HG02970 (cell line): ENCODE results near the gene PTPN13.

Source experiments
- ATAC-seq: cut with Tn5 transposase; IDR thresholded peaks from one replicate; pipeline ENCODE4 v1.9.1; 2021; ENCODE audit warnings: mild to moderate bottlenecking, moderate library complexity, moderate number of reproducible peaks; ENCODE audit not compliant: unreplicated experiment, low FRiP score

Gene PTPN13

GRCh38 chr4:86593688-86594558 is at the start of gene PTPN13:
PTPN13 (plus strand) TSS chr4:86594315; CDS start chr4:86635257, 40,942 bp downstream.
- peak; percentile 97 for ATAC-seq

DNA sequence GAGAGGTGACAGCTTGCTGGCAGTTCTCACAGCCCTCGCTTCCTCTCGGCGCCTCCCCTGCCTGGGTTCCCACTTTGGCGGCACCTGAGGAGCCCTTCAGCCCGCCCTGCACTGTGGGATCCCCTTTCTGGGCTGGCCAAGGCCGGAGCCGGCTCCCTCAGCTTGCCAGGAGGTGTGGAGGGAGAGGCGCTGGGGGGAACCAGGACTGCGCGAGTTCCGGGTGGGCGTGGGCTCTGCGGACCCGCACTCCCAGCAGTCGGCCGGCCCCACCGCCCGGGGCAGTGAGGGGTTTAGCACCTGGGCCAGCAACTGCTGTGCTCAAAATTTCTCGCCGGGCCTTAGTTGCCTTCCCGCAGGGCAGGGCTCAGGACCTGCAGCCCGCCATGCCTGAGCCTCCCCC is 47.0 kb upstream of the PTPN13 start:
- ATAC-seq: no peak

GRCh38 chr4:86549163-86549788 is 44.8 kb upstream of the PTPN13 start:
- no peak for ATAC-seq

DNA sequence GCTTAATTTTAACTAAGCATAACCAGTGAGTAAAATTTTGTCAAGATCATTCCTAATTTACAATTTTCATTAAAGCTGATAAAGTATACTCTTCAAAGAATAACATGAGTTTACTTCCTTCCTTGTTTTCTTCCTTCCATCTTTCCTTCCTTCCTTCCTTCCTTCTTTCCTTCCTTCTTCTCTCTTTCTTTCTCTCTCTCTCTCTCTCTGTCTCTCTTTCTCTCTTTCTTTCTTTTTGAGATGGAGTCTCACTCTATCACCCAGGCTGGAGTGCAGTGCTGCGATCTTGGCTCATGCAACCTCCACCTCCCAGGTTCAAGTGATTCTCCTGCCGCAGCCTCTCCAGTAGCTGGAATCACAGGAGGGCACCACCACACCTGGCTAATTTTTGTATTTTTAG is 42.7 kb upstream of the PTPN13 start:
- no peak for ATAC-seq

GRCh38 chr4:86554646-86555045 is 39.5 kb upstream of the PTPN13 start:
- ATAC-seq: no peak

- peak; percentile 34 for ATAC-seq
These were observed 37.2 kb upstream of the PTPN13 start for GRCh38 chr4:86556791-86557415.

- ATAC-seq: peak; percentile 69
These were observed 36.6 kb upstream of the PTPN13 start for GRCh38 chr4:86557526-86557925.

DNA sequence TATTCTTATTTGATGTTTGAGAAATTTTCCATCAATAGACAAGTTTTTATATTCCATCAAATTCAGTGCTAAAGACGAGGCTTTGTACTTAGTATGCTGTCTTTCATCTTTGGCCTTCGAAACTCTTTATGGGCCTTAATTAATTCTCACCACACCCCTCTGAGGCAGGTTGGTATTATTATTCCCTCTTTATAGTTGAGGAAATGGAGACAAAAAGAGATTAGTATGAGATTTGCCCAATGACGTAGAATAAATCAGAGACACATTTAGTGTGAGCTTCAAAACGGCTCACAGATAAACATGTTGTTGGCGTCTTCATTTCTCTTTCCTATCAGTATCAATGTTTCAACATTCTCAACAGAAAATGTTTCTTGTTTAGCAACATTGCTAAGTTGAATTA is 35.9 kb upstream of the PTPN13 start:
- ATAC-seq: no peak

DNA sequence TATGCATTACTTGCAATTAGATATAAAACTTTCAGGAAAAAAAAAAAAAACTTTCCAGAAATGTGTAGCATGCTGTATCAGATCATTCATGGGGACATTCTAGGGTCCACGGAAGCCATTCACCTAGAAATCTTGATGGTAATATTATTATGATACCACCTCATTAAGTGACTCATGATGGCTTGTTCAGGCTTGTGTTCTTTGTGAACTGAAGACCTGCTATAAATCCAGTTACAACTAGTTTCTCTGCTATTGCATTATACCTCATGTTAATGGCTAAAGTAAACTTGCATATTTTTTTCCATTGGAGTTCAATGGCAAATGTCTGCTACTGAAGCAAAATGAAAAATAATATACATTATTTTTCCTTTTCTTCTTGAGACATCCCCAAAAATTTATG is 35.3 kb upstream of the PTPN13 start:
- ATAC-seq: no peak

DNA sequence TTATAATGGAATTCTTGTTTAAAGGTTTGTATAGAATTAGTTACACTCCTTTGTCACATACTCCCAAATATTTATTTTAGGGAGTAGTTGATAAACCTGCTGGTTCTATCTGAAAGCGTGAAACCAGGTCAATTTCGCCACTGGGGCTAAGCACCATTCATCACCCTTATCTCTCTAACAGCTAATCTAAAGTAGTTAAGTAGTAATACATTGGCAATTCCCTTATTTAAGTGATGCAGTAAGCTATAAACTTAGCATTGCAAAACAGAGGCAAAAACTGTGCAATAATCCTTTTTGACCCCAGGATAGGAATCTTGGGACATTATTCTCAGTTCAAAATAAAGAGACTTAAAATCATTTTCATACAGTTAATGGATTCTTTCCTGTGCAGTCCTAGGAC is 33.7 kb upstream of the PTPN13 start:
- ATAC-seq: no peak

- ATAC-seq: no peak
These were observed 32.9 kb upstream of the PTPN13 start for GRCh38 chr4:86561256-86561655.

DNA sequence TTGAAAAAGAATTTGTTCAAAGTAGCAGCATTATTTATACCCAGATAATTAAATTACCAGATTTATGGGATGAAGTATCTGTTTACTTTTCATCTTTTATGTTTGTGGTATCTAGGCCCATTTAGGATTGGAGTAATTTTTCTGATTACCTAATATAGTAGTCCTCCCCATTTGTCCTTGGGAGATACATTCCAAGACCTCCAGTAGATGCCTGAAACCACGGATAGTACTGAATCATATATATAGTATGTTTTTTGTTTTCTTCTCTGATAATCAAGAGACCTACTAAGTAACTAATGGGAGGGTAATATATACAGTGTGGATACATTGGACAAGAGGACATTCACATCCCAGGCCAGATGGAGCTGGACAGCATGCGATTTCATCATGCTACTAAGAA is 30.7 kb upstream of the PTPN13 start:
- no peak for ATAC-seq

DNA sequence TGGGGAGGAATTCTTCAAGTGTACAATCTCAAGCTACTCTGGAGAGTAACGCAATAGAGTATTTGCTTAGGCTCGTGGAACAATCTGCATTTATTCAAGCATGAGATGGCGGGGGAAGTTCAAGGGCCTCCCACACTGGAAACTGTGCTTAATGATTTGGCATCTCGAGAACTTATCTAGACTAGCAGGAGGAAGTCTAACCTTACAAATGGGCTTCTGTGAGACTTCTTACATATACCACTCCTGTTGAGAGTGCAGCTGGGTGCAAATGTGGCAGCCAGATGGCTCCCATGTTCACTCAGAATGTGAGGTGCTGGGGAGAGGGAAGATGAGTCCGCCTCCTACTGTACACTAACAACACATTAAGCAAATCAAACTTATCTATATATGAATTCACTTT is 29.3 kb upstream of the PTPN13 start:
- ATAC-seq: no peak

- no peak for ATAC-seq
These were observed 28.5 kb upstream of the PTPN13 start for GRCh38 chr4:86565651-86566050.

- no peak for ATAC-seq
These were observed 24.8 kb upstream of the PTPN13 start for GRCh38 chr4:86569103-86569870.

GRCh38 chr4:86579941-86580340 is 14.2 kb upstream of the PTPN13 start:
- no peak for ATAC-seq

- no peak for ATAC-seq
These were observed 11.7 kb upstream of the PTPN13 start for GRCh38 chr4:86582410-86582809.

- ATAC-seq: no peak
These were observed 7.9 kb upstream of the PTPN13 start for GRCh38 chr4:86586160-86586572.

DNA sequence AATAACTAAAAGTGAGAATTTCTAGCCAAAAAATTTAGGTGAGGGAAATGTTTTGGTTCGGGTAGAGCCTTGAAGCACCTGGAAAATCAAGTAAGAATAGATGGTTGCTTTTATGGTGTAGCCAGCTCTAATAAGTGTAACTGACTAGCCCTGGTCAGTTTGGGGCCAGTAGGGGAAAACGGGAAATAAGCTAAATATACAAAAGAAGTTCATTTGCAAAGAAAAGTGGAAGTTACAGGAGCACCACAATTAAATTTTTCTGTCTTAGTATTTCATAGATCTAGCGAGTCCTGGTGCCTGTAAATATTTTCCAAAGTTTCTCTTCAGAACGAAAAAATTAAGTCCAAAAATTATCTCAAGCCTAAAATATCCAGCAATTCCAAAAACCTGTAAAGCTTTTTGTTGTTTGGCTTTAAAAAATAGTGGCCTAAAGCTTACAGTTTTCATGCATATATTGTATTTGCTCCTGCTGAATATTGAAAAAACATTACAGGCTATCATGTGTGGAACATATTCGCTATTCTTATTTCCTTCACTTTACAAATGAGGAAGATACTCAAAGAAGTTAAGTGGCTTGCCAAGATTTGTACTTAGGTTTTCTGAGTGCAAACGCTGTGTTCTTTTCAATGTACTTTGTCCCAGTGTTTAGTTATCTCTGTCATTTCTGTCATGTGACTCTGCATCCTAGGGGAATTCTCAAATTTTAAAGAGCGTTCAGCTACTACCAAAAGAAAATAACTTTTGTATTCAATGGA is 7.3 kb upstream of the PTPN13 start:
- no peak for ATAC-seq
